ENCODE data around the gene MGAT4B. TPM values are rescaled to one million over a fixed set of nuclear protein-coding genes. Genes with fewer than 3 reads are reported as not detected.

MGAT4B gene
- total RNA-seq, 2 experiments from 2014 or later = 57.7 to 59.9 TPM

DNA sequence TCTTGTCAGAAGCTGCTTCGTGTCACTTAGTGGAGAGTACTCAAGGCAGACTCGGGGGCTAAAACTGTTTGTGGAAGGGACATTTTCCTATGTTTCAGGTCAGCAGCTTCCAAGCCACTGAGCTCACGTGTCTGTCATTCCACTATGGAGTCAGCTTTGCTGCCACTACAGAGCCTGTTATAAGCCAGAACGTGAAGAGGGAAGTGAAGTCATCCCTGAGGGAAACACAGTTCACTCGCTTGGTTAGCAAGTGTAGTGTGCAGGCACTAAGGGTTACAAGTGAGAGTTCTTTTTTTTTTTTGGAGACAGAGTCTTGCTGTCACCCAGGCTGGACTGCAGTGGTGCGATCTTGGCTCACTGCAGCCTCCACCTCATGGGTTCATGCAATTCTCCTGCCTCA lies 37.4 kb downstream of the MGAT4B start:
- no peak for DNase-seq
- Mint-ChIP-seq H3K4me1 (ENCODE audit: low read depth) (peaks cover 21% of the 10 kb centered on the region), H3K4me3 (no peak overlapping the region), H3K36me3 (ENCODE audit: low read depth) (peaks cover 51% of the 10 kb centered on the region), H3K27me3 (ENCODE audit: low read depth) (no peaks in the 10 kb centered on the region), H3K9me3 (no peaks in the 10 kb centered on the region), H3K27ac (no peak overlapping the region)
- CTCF ChIA-PET = interaction anchor here (0.6 kb wide), 1 partner anchor 1018 kb away, joined by 3 read pairs; no protein-coding TSS in a partner anchor
- intact Hi-C loops (cut with micrococcal nuclease) = no loop called here

GRCh38 chr5:179768326-179769085 lies 38.2 kb downstream of the MGAT4B start:
- H3K27ac Mint-ChIP-seq = no peak overlapping the region
- CTCF ChIA-PET = interaction anchor here (0.8 to 1.5 kb wide), 2 partner anchors 33 to 140 kb away, joined by 3 to 4 read pairs; no protein-coding TSS in a partner anchor

GRCh38 chr5:179767496-179768100 lies 39.1 kb downstream of the MGAT4B start:
- Mint-ChIP-seq H3K36me3 (ENCODE audit: low read depth) (peaks cover 39% of the 10 kb centered on the region), H3K9me3 (no peaks in the 10 kb centered on the region), H3K4me3 (no peak overlapping the region), H3K27ac (no peak overlapping the region), H3K27me3 (ENCODE audit: low read depth) (no peaks in the 10 kb centered on the region), H3K4me1 (ENCODE audit: low read depth) (peaks cover 33% of the 10 kb centered on the region)
- CTCF ChIA-PET = interaction anchor here (0.8 to 2.0 kb wide), 5 partner anchors 12 to 141 kb away, joined by 3 to 5 read pairs (median 4); no protein-coding TSS in a partner anchor
- intact Hi-C loops (cut with micrococcal nuclease) = no loop called here
- no peak for DNase-seq

More at GRCh38 chr5:179768326-179769085, 38.2 kb downstream of the MGAT4B start:
- no peaks in the 10 kb centered on the region for H3K9me3 Mint-ChIP-seq
- DNase-seq = peak; percentile 53
- H3K4me1 Mint-ChIP-seq (ENCODE audit: low read depth) = peaks cover 24% of the 10 kb centered on the region
- intact Hi-C loops (cut with micrococcal nuclease) = no loop called here
- no peaks in the 10 kb centered on the region for H3K27me3 Mint-ChIP-seq (ENCODE audit: low read depth)
- H3K4me3 Mint-ChIP-seq = no peak overlapping the region
- peaks cover 47% of the 10 kb centered on the region for H3K36me3 Mint-ChIP-seq (ENCODE audit: low read depth)

- DNase-seq = no peak
- no peak overlapping the region for H3K27ac Mint-ChIP-seq
- H3K4me1 Mint-ChIP-seq (ENCODE audit: low read depth) = peaks cover 39% of the 10 kb centered on the region
- peaks cover 34% of the 10 kb centered on the region for H3K36me3 Mint-ChIP-seq (ENCODE audit: low read depth)
- no peaks in the 10 kb centered on the region for H3K27me3 Mint-ChIP-seq (ENCODE audit: low read depth)
- intact Hi-C loops (cut with micrococcal nuclease) = no loop called here
- CTCF ChIA-PET = interaction anchor here (1.2 to 2.0 kb wide), 3 partner anchors 12 to 28 kb away, joined by 3 to 5 read pairs (median 4); no protein-coding TSS in a partner anchor
- H3K9me3 Mint-ChIP-seq = no peaks in the 10 kb centered on the region
- no peak overlapping the region for H3K4me3 Mint-ChIP-seq
Observed at GRCh38 chr5:179766726-179767455, 39.8 kb downstream of the MGAT4B start.

DNA sequence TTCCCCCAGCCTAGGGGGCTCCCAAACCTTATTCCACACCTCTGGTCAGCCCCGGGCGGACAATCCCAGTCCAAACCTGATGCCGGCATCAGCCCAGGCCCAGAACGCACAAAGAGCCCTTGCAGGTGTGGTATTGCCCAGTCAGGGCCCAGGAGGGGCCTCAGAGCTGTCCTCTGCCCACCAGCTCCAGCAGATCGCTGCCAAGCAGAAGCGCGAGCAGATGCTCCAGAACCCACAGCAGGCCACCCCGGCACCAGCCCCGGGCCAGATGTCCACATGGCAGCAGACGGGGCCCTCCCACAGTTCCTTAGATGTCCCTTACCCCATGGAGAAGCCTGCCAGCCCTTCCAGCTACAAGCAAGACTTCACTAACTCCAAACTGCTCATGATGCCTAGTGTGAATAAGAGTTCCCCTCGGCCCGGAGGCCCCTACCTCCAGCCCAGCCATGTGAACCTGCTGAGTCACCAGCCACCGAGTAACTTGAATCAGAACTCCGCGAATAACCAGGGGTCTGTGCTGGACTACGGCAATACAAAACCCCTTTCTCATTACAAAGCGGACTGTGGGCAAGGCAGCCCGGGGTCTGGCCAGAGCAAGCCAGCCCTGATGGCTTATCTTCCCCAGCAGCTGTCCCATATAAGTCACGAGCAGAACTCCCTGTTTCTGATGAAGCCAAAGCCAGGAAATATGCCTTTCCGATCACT lies 40.5 kb downstream of the MGAT4B start:
- no peaks in the 10 kb centered on the region for H3K9me3 Mint-ChIP-seq
- no peak for DNase-seq
- H3K36me3 Mint-ChIP-seq (ENCODE audit: low read depth) = peaks cover 31% of the 10 kb centered on the region
- intact Hi-C loops (cut with micrococcal nuclease) = no loop called here
- H3K4me3 Mint-ChIP-seq = no peak overlapping the region
- no peak overlapping the region for H3K27ac Mint-ChIP-seq
- H3K27me3 Mint-ChIP-seq (ENCODE audit: low read depth) = no peaks in the 10 kb centered on the region
- H3K4me1 Mint-ChIP-seq (ENCODE audit: low read depth) = peaks cover 45% of the 10 kb centered on the region
- CTCF ChIA-PET = interaction anchor here (0.7 to 2.0 kb wide), 3 partner anchors 11 to 31 kb away, joined by 3 to 4 read pairs (median 3); no protein-coding TSS in a partner anchor

DNA sequence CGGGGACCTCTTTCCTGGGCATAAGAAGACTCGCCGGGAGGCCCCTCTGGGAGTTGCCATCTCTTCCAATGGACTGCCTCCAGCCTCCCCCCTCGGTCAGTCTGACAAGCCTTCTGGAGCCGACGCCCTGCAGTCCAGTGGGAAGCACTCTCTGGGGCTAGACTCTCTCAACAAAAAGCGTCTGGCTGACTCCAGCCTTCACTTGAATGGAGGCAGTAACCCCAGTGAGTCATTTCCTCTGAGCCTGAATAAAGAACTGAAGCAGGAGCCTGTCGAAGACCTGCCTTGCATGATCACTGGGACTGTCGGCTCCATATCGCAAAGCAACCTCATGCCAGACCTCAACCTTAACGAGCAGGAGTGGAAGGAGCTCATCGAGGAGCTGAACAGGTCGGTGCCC lies 41.3 kb downstream of the MGAT4B start:
- CTCF ChIA-PET = interaction anchor here (0.7 kb wide), 1 partner anchor 31 kb away, joined by 3 read pairs; no protein-coding TSS in a partner anchor
- Mint-ChIP-seq H3K36me3 (ENCODE audit: low read depth) (peaks cover 24% of the 10 kb centered on the region), H3K4me1 (ENCODE audit: low read depth) (peaks cover 48% of the 10 kb centered on the region)

DNA sequence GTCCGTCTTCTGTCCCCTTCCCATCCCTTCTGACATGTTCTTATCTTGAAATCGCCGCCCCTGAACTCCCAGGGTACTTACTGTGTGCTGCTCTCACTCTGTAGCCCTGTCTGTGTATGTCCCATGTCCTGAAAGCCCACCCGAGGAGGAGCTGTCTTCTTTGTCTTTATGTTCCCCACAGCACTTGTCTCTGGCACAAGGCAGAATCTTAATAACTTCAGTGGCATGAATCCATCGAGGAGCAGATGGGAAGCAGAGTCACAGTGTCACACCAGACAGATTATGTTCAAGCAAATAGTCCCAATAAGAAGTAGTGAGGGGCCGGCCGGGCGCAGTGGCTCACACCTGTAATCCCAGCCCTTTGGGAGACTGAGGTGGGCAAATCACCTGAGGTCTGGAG lies 42.6 kb downstream of the MGAT4B start:
- intact Hi-C loops (cut with micrococcal nuclease) = no loop called here
- no peak for DNase-seq
- Mint-ChIP-seq H3K4me1 (ENCODE audit: low read depth) (peaks cover 61% of the 10 kb centered on the region), H3K4me3 (no peak overlapping the region), H3K27ac (no peak overlapping the region), H3K27me3 (ENCODE audit: low read depth) (no peaks in the 10 kb centered on the region), H3K36me3 (ENCODE audit: low read depth) (peaks cover 15% of the 10 kb centered on the region), H3K9me3 (no peaks in the 10 kb centered on the region)
- CTCF ChIA-PET = interaction anchor here (1.0 to 3.1 kb wide), 8 partner anchors 9 to 33 kb away, joined by 3 to 21 read pairs (median 5); partner anchors contain the start of gene LTC4S

More for the DNA sequence above, 41.3 kb downstream of the MGAT4B start:
- no peaks in the 10 kb centered on the region for H3K9me3 Mint-ChIP-seq
- H3K27me3 Mint-ChIP-seq (ENCODE audit: low read depth) = no peaks in the 10 kb centered on the region
- intact Hi-C loops (cut with micrococcal nuclease) = no loop called here
- H3K4me3 Mint-ChIP-seq = no peak overlapping the region
- no peak for DNase-seq
- H3K27ac Mint-ChIP-seq = no peak overlapping the region

DNA sequence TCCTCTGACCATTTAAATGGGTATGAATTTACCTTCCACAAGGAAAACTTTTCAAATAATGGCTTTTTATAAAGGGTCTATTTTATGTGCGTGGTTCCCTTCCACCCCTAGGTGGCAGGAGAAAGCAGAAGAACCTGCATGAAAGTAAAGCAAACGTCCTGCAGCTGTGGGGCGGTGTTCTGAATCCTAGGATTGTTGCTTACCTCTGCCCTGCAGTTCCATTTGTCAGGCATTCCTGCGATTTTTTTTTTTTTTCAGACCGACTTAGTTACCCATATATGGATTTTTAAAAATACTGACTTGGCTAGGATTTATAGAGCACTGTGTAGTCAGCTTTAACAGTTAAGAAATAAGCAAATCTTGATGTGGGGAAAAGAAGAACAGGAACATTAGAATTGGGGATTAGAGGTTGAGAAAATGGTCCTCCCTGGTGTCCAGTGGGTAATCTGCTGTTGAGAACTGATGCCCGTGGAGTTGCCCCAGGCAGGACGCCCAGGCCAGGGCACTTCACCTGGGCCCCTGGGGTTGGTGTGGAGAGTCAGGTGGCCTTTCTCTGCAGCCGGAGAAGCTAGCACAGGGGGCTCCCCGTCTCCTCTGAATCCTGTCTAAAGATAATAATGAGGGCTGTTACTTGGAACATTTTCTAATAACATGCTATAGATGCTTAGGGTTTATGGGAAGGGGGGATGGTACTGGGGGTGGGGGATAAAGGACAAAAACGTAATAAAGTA lies 43.3 kb downstream of the MGAT4B start:
- Mint-ChIP-seq H3K27ac (no peak overlapping the region), H3K4me1 (ENCODE audit: low read depth) (peaks cover 61% of the 10 kb centered on the region), H3K27me3 (ENCODE audit: low read depth) (no peaks in the 10 kb centered on the region), H3K4me3 (no peak overlapping the region), H3K36me3 (ENCODE audit: low read depth) (peaks cover 12% of the 10 kb centered on the region), H3K9me3 (no peaks in the 10 kb centered on the region)
- intact Hi-C loops (cut with micrococcal nuclease) = loop anchor here (1.0 kb wide), 3 partner anchors 31 to 145 kb away; partner anchors contain the start of gene MAML1
- CTCF ChIA-PET = interaction anchor here (0.6 to 3.1 kb wide), 20 partner anchors 8 to 552 kb away, joined by 3 to 21 read pairs (median 4); partner anchors contain the start of gene LTC4S
- DNase-seq = peak; percentile 75

DNA sequence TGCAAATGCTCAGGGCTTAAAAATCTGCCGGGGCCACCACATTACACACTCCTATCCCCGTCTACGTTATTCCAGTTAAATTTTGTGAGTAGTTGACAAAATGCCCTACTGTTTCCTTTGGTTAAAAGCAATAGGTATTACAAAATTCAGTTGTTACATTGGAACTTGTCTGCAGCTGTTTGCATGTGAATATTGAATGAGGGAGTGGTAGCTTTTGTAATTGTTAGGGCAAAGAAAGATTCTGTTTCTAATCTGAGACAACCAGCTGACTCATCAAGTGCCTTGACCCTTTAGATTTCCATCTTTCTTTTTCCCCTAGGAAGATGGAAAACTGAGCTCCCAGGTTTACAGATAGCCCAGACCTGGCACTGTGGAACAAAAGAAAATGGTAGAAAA lies 43.9 kb downstream of the MGAT4B start:
- CTCF ChIA-PET = interaction anchor here (0.6 to 3.1 kb wide), 19 partner anchors 8 to 553 kb away, joined by 3 to 21 read pairs (median 4); partner anchors contain the start of gene LTC4S
- Mint-ChIP-seq H3K4me3 (no peak overlapping the region), H3K36me3 (ENCODE audit: low read depth) (peaks cover 12% of the 10 kb centered on the region), H3K9me3 (no peaks in the 10 kb centered on the region), H3K27me3 (ENCODE audit: low read depth) (no peaks in the 10 kb centered on the region), H3K4me1 (ENCODE audit: low read depth) (peaks cover 58% of the 10 kb centered on the region), H3K27ac (no peak overlapping the region)
- DNase-seq = no peak
- intact Hi-C loops (cut with micrococcal nuclease) = loop anchor here (1.0 kb wide), 3 partner anchors 30 to 146 kb away; partner anchors contain the start of gene MAML1

DNA sequence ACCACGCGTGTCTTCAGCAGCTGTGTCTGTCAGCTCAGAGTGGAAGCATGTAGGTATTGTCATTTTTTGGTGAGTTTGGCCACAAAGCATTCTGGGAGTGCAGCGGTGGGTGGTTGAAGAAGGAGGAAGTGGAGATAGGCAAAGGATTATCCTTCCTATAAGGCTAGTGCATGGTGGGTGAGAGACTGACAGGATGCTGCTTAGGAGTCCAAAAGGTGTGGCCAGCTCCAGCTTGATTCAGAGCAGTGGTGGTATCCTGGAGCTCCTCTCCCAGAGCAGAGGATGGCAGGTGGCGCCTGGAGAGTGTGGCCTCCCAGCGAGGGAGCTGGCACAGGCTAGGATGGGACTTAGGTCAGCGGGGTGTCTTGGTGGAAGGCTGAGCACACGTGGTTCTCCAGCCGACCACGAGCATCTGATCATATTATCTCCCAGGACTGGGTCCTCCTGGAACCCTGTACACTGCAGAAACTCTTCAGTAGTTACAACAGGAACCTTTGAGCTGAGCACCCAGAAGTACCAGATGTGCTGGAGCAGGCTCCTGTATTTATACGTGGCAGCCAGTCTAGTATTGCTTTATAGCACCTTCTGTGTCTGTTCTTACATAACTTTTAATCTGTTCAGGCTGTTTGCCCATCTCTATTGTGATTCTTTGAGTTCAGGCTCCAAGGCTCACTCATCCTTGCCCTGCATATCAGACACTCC lies 44.4 kb downstream of the MGAT4B start:
- Mint-ChIP-seq H3K4me3 (no peak overlapping the region), H3K4me1 (ENCODE audit: low read depth) (peaks cover 59% of the 10 kb centered on the region)
- peak; percentile 54 for DNase-seq

More for the DNA sequence above, 44.4 kb downstream of the MGAT4B start:
- no peaks in the 10 kb centered on the region for H3K9me3 Mint-ChIP-seq
- no peaks in the 10 kb centered on the region for H3K27me3 Mint-ChIP-seq (ENCODE audit: low read depth)
- intact Hi-C loops (cut with micrococcal nuclease) = no loop called here
- CTCF ChIA-PET = interaction anchor here (0.8 to 3.1 kb wide), 19 partner anchors 8 to 553 kb away, joined by 3 to 21 read pairs (median 4); partner anchors contain the start of genes LTC4S and MAML1
- H3K36me3 Mint-ChIP-seq (ENCODE audit: low read depth) = peaks cover 12% of the 10 kb centered on the region
- peak overlapping the region; percentile 6 for H3K27ac Mint-ChIP-seq
